Neural cell (in vitro differentiated cells): ENCODE results near the gene ISYNA1. TPM values are rescaled to one million over a fixed set of nuclear protein-coding genes. Genes with fewer than 3 reads are reported as not detected.

Experiments used
- H2AFZ ChIP-seq: fragments of 200-600, 300-800 bp; sonication (generic), shearing (Covaris generic); 2 replicates; pipeline ENCODE4 v1.6.0; 2014; ENCODE audit warnings: low read depth, mild to moderate bottlenecking, antibody characterized with exemption, low read length, moderate library complexity
- H3F3A ChIP-seq: fragments of 200-600 bp; shearing (Covaris generic); 2 replicates; pipeline ENCODE4 v1.6.1; 2016; ENCODE audit warnings: mild to moderate bottlenecking, moderate library complexity, mixed read lengths, antibody characterized with exemption, low read length; ENCODE audit not compliant: insufficient read depth, poor library complexity, severe bottlenecking
- H3K27ac ChIP-seq: fragments of 200-600, 300-800 bp; sonication (generic), shearing (Covaris generic); 2 replicates; pipeline ENCODE4 v1.5.1; 2014; ENCODE audit warnings: mild to moderate bottlenecking, low read length, moderate library complexity
- H3K27me3 ChIP-seq: fragments of 300-800, 200-600 bp; sonication (generic), shearing (Covaris generic); 2 replicates; pipeline ENCODE4 v1.6.0; 2014; ENCODE audit warnings: mild to moderate bottlenecking, low read depth, low read length, moderate library complexity; ENCODE audit not compliant: insufficient read depth
- H3K36me3 ChIP-seq: fragments of 300-800, 200-600 bp; sonication (generic), shearing (Covaris generic); 2 replicates; pipeline ENCODE4 v1.5.1; 2014; ENCODE audit warnings: mild to moderate bottlenecking, antibody characterized with exemption, low read length, moderate library complexity; ENCODE audit not compliant: insufficient read depth
- H3K4me2 ChIP-seq: fragments of 300-800, 200-600 bp; sonication (generic), shearing (Covaris generic); 2 replicates; pipeline ENCODE4 v1.6.0; 2014; ENCODE audit warnings: mild to moderate bottlenecking, low read length
- H3K4me3 ChIP-seq: fragments of 300-800, 200-600 bp; sonication (generic), shearing (Covaris generic); 2 replicates; pipeline ENCODE4 v1.5.1; 2014; ENCODE audit warnings: mild to moderate bottlenecking, low read length, moderate library complexity
- H3K79me2 ChIP-seq: fragments of 200-600 bp; shearing (Covaris generic); replicated peaks from 2 replicates; pipeline ENCODE4 v1.6.0; 2014; ENCODE audit warnings: mild to moderate bottlenecking, low read length, moderate library complexity; ENCODE audit not compliant: insufficient read depth
- H3K9ac ChIP-seq: fragments of 300-800, 200-600 bp; sonication (generic), shearing (Covaris generic); 2 replicates; pipeline ENCODE4 v1.6.1; 2016; ENCODE audit warnings: mild to moderate bottlenecking, low read length, mixed read lengths
- H3K9me2 ChIP-seq: fragments of 200-600 bp; shearing (Covaris generic); 2 replicates; pipeline ENCODE4 v1.6.1; 2016; ENCODE audit warnings: mild to moderate bottlenecking, low read length, mixed read lengths; ENCODE audit not compliant: insufficient read depth
- H3K9me3 ChIP-seq: fragments of 200-600, 300-800 bp; sonication (generic), shearing (Covaris generic); 2 replicates; pipeline ENCODE4 v1.6.1; 2016; ENCODE audit warnings: mild to moderate bottlenecking, mixed run types, low read length, moderate library complexity, mixed read lengths
- H4K20me1 ChIP-seq: fragments of 200-600 bp; shearing (Covaris generic); 2 replicates; pipeline ENCODE4 v1.6.1; 2016; ENCODE audit warnings: mild to moderate bottlenecking, mixed run types; ENCODE audit not compliant: insufficient read depth
- CTCF ChIP-seq: fragments of 450-650 bp; IDR thresholded peaks from 2 replicates; pipeline ENCODE4 v1.5.1; 2014; ENCODE audit warnings: antibody characterized with exemption, mild to moderate bottlenecking, moderate library complexity; ENCODE audit not compliant: poor library complexity, severe bottlenecking
- EP300 ChIP-seq: fragments of 450-650 bp; conservative IDR thresholded peaks from 2 replicates; pipeline ENCODE4 v1.6.1; 2014; ENCODE audit warnings: antibody characterized with exemption, mild to moderate bottlenecking, moderate library complexity; ENCODE audit not compliant: poor library complexity, severe bottlenecking
- EZH2 ChIP-seq: fragments of 200-600, 300-800 bp; shearing (Covaris generic), sonication (generic); IDR thresholded peaks from 2 replicates; pipeline ENCODE4 v1.6.1; 2014; ENCODE audit warnings: antibody characterized with exemption, low read length, borderline replicate concordance, mild to moderate bottlenecking; ENCODE audit not compliant: insufficient read depth, poor library complexity, severe bottlenecking
- MXI1 ChIP-seq: fragments of 450-650 bp; conservative IDR thresholded peaks from 2 replicates; pipeline ENCODE4 v1.6.1; 2014; ENCODE audit warnings: antibody characterized with exemption, mild to moderate bottlenecking; ENCODE audit not compliant: poor library complexity, severe bottlenecking
- POLR2AphosphoS5 ChIP-seq: IDR thresholded peaks from 2 replicates; pipeline ENCODE4 v1.6.1; 2012
- RAD21 ChIP-seq: fragments of 450-650 bp; conservative IDR thresholded peaks from 2 replicates; pipeline ENCODE4 v1.6.1; 2014; ENCODE audit warnings: antibody characterized with exemption, mild to moderate bottlenecking, moderate library complexity
- REST ChIP-seq: IDR thresholded peaks from 2 replicates; pipeline ENCODE4 v1.6.1; 2012; ENCODE audit warnings: borderline replicate concordance
- SMC3 ChIP-seq: fragments of 450-650 bp; conservative IDR thresholded peaks from 2 replicates; pipeline ENCODE4 v1.6.1; 2014; ENCODE audit warnings: antibody characterized with exemption, mild to moderate bottlenecking, moderate library complexity; ENCODE audit not compliant: poor library complexity
- TAF1 ChIP-seq: IDR thresholded peaks from 2 replicates; pipeline ENCODE4 v1.6.1; 2012; ENCODE audit warnings: low read depth
- polyA plus RNA-seq: library from polyadenylated mRNA; depleted of rRNA; stranded (reverse); fragments of >200 nt; gene quantifications from 2 replicates; pipeline ENCODE4 v1.2.3, GENCODE V29; 2014

The ISYNA1 gene
- polyA plus RNA-seq, 1 donor from 2014 or later, result 123 TPM

DNA sequence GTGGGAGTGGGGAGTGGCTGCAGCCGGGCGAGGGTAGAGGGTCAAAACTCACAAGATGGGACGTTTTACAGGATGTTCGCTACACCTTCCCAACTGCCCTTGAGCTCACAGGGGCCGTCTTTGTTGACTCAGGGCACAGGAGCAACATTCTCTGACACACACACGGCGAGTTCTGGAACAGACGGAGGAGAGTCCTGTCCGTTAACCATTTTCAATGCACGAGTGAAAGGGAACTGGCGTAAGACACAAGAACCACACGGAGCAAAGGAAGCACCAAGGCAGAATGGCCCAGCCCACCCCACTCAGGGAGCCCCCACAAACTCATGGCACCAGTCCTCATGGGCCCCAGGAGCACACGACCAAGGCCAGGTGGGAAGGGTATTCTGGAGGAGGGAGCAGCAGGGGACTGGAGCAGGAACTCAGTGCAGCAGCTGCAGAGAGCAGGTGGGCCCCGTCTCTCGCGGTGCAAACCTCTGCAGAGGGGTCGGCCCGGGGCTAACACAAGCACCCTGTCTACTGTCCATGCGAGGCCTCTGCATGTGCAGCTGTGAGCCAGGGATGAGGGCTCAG lies 37.9 kb upstream of the ISYNA1 start:
- Histone ChIP-seq H3K79me2 (no peaks in the 10 kb centered on the region), H3K9ac (no peak overlapping the region), H3K36me3 (no peaks in the 10 kb centered on the region), H3F3A (no peaks in the 10 kb centered on the region), H3K9me2 (no peaks in the 10 kb centered on the region), H2AFZ (no peak overlapping the region), H4K20me1 (no peaks in the 10 kb centered on the region), H3K27me3 (no peaks in the 10 kb centered on the region), H3K4me2 (no peak overlapping the region), H3K27ac (no peak overlapping the region), H3K9me3 (no peaks in the 10 kb centered on the region), H3K4me3 (no peak overlapping the region)
- TF ChIP-seq RAD21, result no peak
- TF ChIP-seq TAF1, result no peak
- TF ChIP-seq EZH2, result no peak
- TF ChIP-seq POLR2AphosphoS5, result no peak
- TF ChIP-seq SMC3, result no peak
- no peak for TF ChIP-seq EP300
- no peak for TF ChIP-seq CTCF
- no peak for TF ChIP-seq MXI1
- TF ChIP-seq REST, result no peak

GRCh38 chr19:18475004-18475453 lies 37.1 kb upstream of the ISYNA1 start:
- Histone ChIP-seq H4K20me1 (no peaks in the 10 kb centered on the region), H3K27ac (no peak overlapping the region), H3K79me2 (no peaks in the 10 kb centered on the region), H3F3A (no peaks in the 10 kb centered on the region), H3K27me3 (no peaks in the 10 kb centered on the region), H3K4me2 (no peak overlapping the region), H3K9me3 (no peaks in the 10 kb centered on the region), H3K9ac (no peak overlapping the region), H3K4me3 (no peak overlapping the region), H3K9me2 (no peaks in the 10 kb centered on the region), H2AFZ (no peak overlapping the region), H3K36me3 (no peaks in the 10 kb centered on the region)
- no peak for TF ChIP-seq SMC3
- no peak for TF ChIP-seq EP300
- TF ChIP-seq RAD21, result no peak
- no peak for TF ChIP-seq REST
- TF ChIP-seq MXI1, result no peak
